Stomach (tissue), 9 donors: ENCODE results near the gene NCAPG2. TPM values are rescaled to one million over a fixed set of nuclear protein-coding genes. Genes with fewer than 3 reads are reported as not detected.

Experiments
- DNase-seq, 2 donors: peaks; one replicate each; pipeline versions ENCODE4 v3.0.0 to v3.0.0-alpha.2; 2013 to 2019
- H3K27ac ChIP-seq, 5 donors: fragments of 200-600 bp in 4 of 5; sonication (generic) in 4 of 5; one replicate each; pipeline ENCODE4 v1.5.1; 2013 to 2019; ENCODE audit warnings: mild to moderate bottlenecking in 1 of 5, moderate library complexity in 1 of 5
- H3K27me3 ChIP-seq, 3 donors: fragments of 200-600 bp; sonication (generic); one replicate each; pipeline ENCODE4 v1.5.1; 2017 to 2019; ENCODE audit warnings: mixed run types in 1 of 3
- H3K36me3 ChIP-seq, 4 donors: fragments of 200-600 bp; sonication (generic); 1 replicate in 3 of 4; 2 replicates in 1 of 4; pipeline ENCODE4 v1.5.1; 2016 to 2019
- H3K4me1 ChIP-seq, 4 donors: fragments of 200-600 bp; sonication (generic); one replicate each; pipeline ENCODE4 v1.5.1; 2016 to 2019
- H3K4me3 ChIP-seq, 4 donors: fragments of 200-600 bp; sonication (generic) in 3 of 4; one replicate each; pipeline ENCODE4 v1.5.1; 2016 to 2019; ENCODE audit warnings: mild to moderate bottlenecking in 1 of 4
- H3K9me3 ChIP-seq, 4 donors: fragments of 200-600 bp; sonication (generic); one replicate each; pipeline ENCODE4 v1.5.1; 2016 to 2019
- CTCF ChIP-seq, 7 experiments: fragments of 450-650 bp in 4 of 7; fragments of 200-600 bp in 3 of 7; sonication (generic) in 3 of 7; IDR thresholded peaks; one replicate each; pipeline ENCODE4 v1.5.1; 2016 to 2019; ENCODE audit warnings: antibody characterized with exemption in 7 of 7, control low read depth in 2 of 7, mild to moderate bottlenecking in 1 of 7
- EP300 ChIP-seq: sonication (generic); formaldehyde crosslinking; IDR thresholded peaks from one replicate; pipeline ENCODE4 v1.6.1; 2017; ENCODE audit warnings: antibody characterized with exemption
- POLR2A ChIP-seq, 4 donors: fragments of 450-650 bp; IDR thresholded peaks; one replicate each; pipeline ENCODE4 v1.6.1; 2016; ENCODE audit warnings: antibody characterized with exemption in 4 of 4, control low read depth in 2 of 4, mild to moderate bottlenecking in 1 of 4, moderate library complexity in 1 of 4
- POLR2AphosphoS5 ChIP-seq, 3 donors: sonication (generic); formaldehyde crosslinking; IDR thresholded peaks; one replicate each; pipeline ENCODE4 v1.6.1; 2016; ENCODE audit warnings: antibody characterized with exemption in 3 of 3
- WGBS, 5 donors: extraction: QIAGEN DNeasy Blood & Tissue Kit in 3 of 5; methylation state at CpG; one replicate each; pipeline versions ENCODE4 v1.1.5 to v1.1.7; 2013 to 2018; 5-methylcytosine and 5-hydroxymethylcytosine counted together
- intact Hi-C: fragments of 100-400 bp; cut with DNase I; formaldehyde crosslinking; loops from one replicate; pipeline ENCODE4 v1.15.1; 2023; ENCODE audit warnings: low total_unique reads
- polyA plus RNA-seq, 3 donors: library from polyadenylated mRNA; stranded (reverse); fragments of 200-250 nt; gene quantifications; one replicate each; pipeline ENCODE4 v1.2.3, GENCODE V29; 2013
- total RNA-seq, 5 donors: library from RNA; depleted of rRNA; stranded (reverse); fragments of >200 nt; gene quantifications; one replicate each; pipeline versions ENCODE4 v1.1.0 to v1.2.3, GENCODE V29; 2014 to 2016
- donor health status: healthy with polysubstance abuse.
- donor health status: Bipolar disorder and iron deficiency.
- donor health status: healthy.

Gene NCAPG2
- total and polyA plus RNA-seq, 8 donors: 2.6 to 24.2 (median 8.3) TPM

- Histone ChIP-seq H3K4me3 (no peak overlapping the region), H3K27me3 (peaks cover 0 to 80% (median 28%) of the 10 kb centered on the region in 3 donors), H3K4me1 (peaks cover 24 to 72% (median 45%) of the 10 kb centered on the region in 4 donors), H3K36me3 (no peaks in the 10 kb centered on the region), H3K9me3 (peaks cover 0 to 11% (median 10%) of the 10 kb centered on the region in 4 donors), H3K27ac (peak overlapping the region in 2 of 5 donors; percentile 83 to 86)
- no peak for TF ChIP-seq CTCF (IDR thresholded peaks at IDR 0.05)
- no peak for TF ChIP-seq EP300
- TF ChIP-seq POLR2AphosphoS5 (IDR thresholded peaks at IDR 0.05): no peak
- no peak for TF ChIP-seq POLR2A (IDR thresholded peaks at IDR 0.05)
- intact Hi-C loops: no loop called here
- DNase-seq: no peak
- WGBS, 5 donors: 53 to 77% (median 71%) methylated on average over 8 of the region's 8 CpGs
Observed at GRCh38 chr7:158584407-158584806, 120.2 kb downstream of the NCAPG2 start.

- Histone ChIP-seq H3K4me3 (no peak overlapping the region), H3K4me1 (peaks cover 24 to 73% (median 45%) of the 10 kb centered on the region in 4 donors), H3K9me3 (peaks cover 0 to 15% (median 14%) of the 10 kb centered on the region in 4 donors), H3K27ac (peak overlapping the region in 4 of 5 donors; percentile 8 to 86 (median 68)), H3K27me3 (peaks cover 0 to 75% (median 28%) of the 10 kb centered on the region in 3 donors), H3K36me3 (no peaks in the 10 kb centered on the region)
- DNase-seq: no peak
- TF ChIP-seq EP300 (no peak), POLR2A (IDR thresholded peaks at IDR 0.05) (no peak), CTCF (IDR thresholded peaks at IDR 0.05) (no peak), POLR2AphosphoS5 (IDR thresholded peaks at IDR 0.05) (no peak)
- 35 to 61% (median 48%) methylated on average over 6 of the region's 6 CpGs for WGBS, 5 donors
- intact Hi-C loops: no loop called here
Observed at GRCh38 chr7:158583810-158584209, 120.8 kb downstream of the NCAPG2 start.

- peaks cover 0 to 68% (median 22%) of the 10 kb centered on the region in 3 donors for H3K27me3 ChIP-seq
- peak overlapping the region in 4 of 5 donors; percentile 8 to 86 (median 68) for H3K27ac ChIP-seq
- peaks cover 0 to 16% (median 15%) of the 10 kb centered on the region in 4 donors for H3K9me3 ChIP-seq
- no peaks in the 10 kb centered on the region for H3K36me3 ChIP-seq
- TF ChIP-seq POLR2A (IDR thresholded peaks at IDR 0.05) (no peak), EP300 (no peak), POLR2AphosphoS5 (IDR thresholded peaks at IDR 0.05) (no peak), CTCF (IDR thresholded peaks at IDR 0.05) (no peak)
- H3K4me3 ChIP-seq: no peak overlapping the region
- DNase-seq: no peak
- intact Hi-C loops: no loop called here
- H3K4me1 ChIP-seq: peaks cover 23 to 66% (median 39%) of the 10 kb centered on the region in 4 donors
- 80 to 94% (median 91%) methylated on average over 5 of the region's 5 CpGs for WGBS, 5 donors
Observed at GRCh38 chr7:158583143-158583542, 121.5 kb downstream of the NCAPG2 start.

DNA sequence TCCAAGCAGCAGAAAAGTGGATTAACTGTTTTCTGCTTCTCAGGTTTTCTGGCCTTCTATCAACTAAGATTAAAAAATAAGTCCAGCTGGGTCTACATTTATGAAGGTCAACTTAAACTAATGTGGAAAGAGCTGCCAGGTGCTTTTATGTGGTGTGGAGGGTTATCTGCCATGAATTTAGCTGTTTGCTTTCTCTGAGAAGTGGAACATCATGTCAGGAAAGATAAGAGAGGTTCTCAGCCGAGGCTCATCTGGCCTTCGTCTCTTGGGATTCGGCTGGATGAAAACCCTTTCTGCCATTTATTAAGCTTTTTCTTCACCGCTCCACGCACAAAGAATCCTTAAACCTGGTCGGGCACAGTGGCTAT lies 122.5 kb downstream of the NCAPG2 start:
- H3K27ac ChIP-seq: peak overlapping the region; percentile 70 to 86 (median 80)
- no peaks in the 10 kb centered on the region for H3K36me3 ChIP-seq
- DNase-seq: peak in 1 of 2 donors; percentile 53
- H3K9me3 ChIP-seq: peaks cover 0 to 16% (median 15%) of the 10 kb centered on the region in 4 donors
- TF ChIP-seq EP300 (no peak), POLR2AphosphoS5 (IDR thresholded peaks at IDR 0.05) (peak in 2 of 3 donors; percentile 12 to 46), POLR2A (IDR thresholded peaks at IDR 0.05) (no peak), CTCF (IDR thresholded peaks at IDR 0.05) (no peak)
- no peak overlapping the region for H3K4me3 ChIP-seq
- intact Hi-C loops: no loop called here
- H3K27me3 ChIP-seq: peaks cover 0 to 60% (median 15%) of the 10 kb centered on the region in 3 donors
- 25 to 63% (median 51%) methylated on average over 6 of the region's 6 CpGs for WGBS, 5 donors
- H3K4me1 ChIP-seq: peaks cover 17 to 59% (median 32%) of the 10 kb centered on the region in 4 donors
